Testis (tissue), 3 donors: Measurements from ENCODE around the gene ZNF892. TPM values are rescaled to one million over a fixed set of nuclear protein-coding genes. Genes with fewer than 3 reads are reported as not detected.
"Not testable (repeated sequence)": the region's sequence is repeated elsewhere in the genome, so short reads cannot be mapped to it uniquely, and the experiment has no call there.

Experiments
- DNase-seq: peaks from one replicate; pipeline ENCODE4 v3.0.0-alpha.2; 2019
- H3K27ac ChIP-seq, 2 donors: fragments of 200-600 bp; sonication (generic); one replicate each; pipeline ENCODE4 v1.5.1; 2019
- H3K27me3 ChIP-seq: fragments of 200-600 bp; sonication (generic); one replicate; pipeline ENCODE4 v1.5.1; 2019
- H3K36me3 ChIP-seq: fragments of 200-600 bp; sonication (generic); one replicate; pipeline ENCODE4 v1.5.1; 2017; ENCODE audit warnings: low read depth; ENCODE audit errors: missing control alignments
- H3K4me1 ChIP-seq: fragments of 200-600 bp; sonication (generic); one replicate; pipeline ENCODE4 v1.5.1; 2019
- H3K4me3 ChIP-seq, 2 donors: fragments of 200-600 bp; sonication (generic); one replicate each; pipeline ENCODE4 v1.5.1; 2017 to 2019
- H3K9me3 ChIP-seq: fragments of 200-600 bp; sonication (generic); one replicate; pipeline ENCODE4 v1.5.1; 2017
- POLR2A ChIP-seq: fragments of 450-650 bp; IDR thresholded peaks from one replicate; pipeline ENCODE4 v1.6.1; 2017; ENCODE audit warnings: antibody characterized with exemption, mild to moderate bottlenecking, moderate library complexity
- WGBS, 2 donors: methylation state at CpG; one replicate each; pipeline ENCODE4 v1.1.5; 2018; 5-methylcytosine and 5-hydroxymethylcytosine counted together
- intact Hi-C: fragments of 100-400 bp; cut with DNase I; formaldehyde crosslinking; loops from one replicate; pipeline ENCODE4 v1.15.1; 2023; ENCODE audit warnings: low total_unique reads
- polyA plus RNA-seq: library from polyadenylated mRNA; stranded (reverse); fragments of 350-450 nt; fragmentation: Illumina TruSeq; extraction: RNeasy Lipid Tissue Mini Kit (QIAGEN cat#74804); gene quantifications from one replicate; pipeline ENCODE4 v1.2.3, GENCODE V29; 2014; ENCODE audit warnings: low read depth, low replicate concordance; ENCODE audit not compliant: insufficient read depth
- total RNA-seq, 2 donors: library from RNA; depleted of rRNA; stranded (reverse); fragments of >200 nt; gene quantifications; one replicate each; pipeline ENCODE4 v1.2.3, GENCODE V29; 2016
- TF ChIP-seq, protein P1 (sequence below), 3 experiments: fragments of 450-650 bp in 2 of 3; fragments of 200-600 bp in 1 of 3; sonication (generic) in 1 of 3; IDR thresholded peaks; one replicate each; pipeline ENCODE4 v1.5.1; 2016 to 2019; ENCODE audit warnings: antibody characterized with exemption in 3 of 3, mild to moderate bottlenecking in 2 of 3, moderate library complexity in 1 of 3

ZNF892 gene
- total and polyA plus RNA-seq, 3 donors from 2014 or later = 7.1 to 12.3 (median 12.1) TPM

DNA sequence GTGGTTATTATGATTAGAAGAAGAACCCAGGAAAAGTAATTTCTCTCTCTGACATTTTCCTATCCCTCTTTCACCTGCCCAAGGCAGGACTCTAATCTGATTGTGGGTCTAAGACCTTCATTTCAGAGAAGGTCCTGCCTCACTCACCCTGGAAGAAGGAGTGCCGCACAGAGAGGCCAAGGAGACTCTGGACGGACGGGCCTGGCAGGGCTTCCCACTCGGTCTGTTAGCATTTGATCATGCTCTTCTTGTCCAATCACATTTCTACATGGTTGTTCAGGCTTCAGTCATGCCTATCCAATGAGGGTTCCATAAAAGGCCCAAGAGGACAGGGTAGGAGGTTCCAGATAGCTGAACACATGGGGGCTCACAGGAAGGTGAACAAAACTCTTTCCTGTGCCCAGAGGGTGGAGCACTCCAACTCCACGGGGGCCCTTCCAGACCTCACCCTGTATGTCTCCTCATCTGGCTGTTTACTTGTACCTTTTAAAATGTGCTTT, 27.0 kb downstream of the ZNF892 start:
- Histone ChIP-seq H3K9me3 (no peaks in the 10 kb centered on the region), H3K36me3 (no peaks in the 10 kb centered on the region), H3K4me1 (no peaks in the 10 kb centered on the region), H3K4me3 (no peak overlapping the region), H3K27me3 (no peaks in the 10 kb centered on the region), H3K27ac (no peak overlapping the region)
- intact Hi-C loops = no loop called here
- no peak for TF ChIP-seq POLR2A
- TF ChIP-seq, protein P1, sequence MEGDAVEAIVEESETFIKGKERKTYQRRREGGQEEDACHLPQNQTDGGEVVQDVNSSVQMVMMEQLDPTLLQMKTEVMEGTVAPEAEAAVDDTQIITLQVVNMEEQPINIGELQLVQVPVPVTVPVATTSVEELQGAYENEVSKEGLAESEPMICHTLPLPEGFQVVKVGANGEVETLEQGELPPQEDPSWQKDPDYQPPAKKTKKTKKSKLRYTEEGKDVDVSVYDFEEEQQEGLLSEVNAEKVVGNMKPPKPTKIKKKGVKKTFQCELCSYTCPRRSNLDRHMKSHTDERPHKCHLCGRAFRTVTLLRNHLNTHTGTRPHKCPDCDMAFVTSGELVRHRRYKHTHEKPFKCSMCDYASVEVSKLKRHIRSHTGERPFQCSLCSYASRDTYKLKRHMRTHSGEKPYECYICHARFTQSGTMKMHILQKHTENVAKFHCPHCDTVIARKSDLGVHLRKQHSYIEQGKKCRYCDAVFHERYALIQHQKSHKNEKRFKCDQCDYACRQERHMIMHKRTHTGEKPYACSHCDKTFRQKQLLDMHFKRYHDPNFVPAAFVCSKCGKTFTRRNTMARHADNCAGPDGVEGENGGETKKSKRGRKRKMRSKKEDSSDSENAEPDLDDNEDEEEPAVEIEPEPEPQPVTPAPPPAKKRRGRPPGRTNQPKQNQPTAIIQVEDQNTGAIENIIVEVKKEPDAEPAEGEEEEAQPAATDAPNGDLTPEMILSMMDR (IDR thresholded peaks at IDR 0.05) = no peak
- no peak for DNase-seq
- 85 to 88% methylated on average over 5 of the region's 5 CpGs for WGBS, 2 donors

DNA sequence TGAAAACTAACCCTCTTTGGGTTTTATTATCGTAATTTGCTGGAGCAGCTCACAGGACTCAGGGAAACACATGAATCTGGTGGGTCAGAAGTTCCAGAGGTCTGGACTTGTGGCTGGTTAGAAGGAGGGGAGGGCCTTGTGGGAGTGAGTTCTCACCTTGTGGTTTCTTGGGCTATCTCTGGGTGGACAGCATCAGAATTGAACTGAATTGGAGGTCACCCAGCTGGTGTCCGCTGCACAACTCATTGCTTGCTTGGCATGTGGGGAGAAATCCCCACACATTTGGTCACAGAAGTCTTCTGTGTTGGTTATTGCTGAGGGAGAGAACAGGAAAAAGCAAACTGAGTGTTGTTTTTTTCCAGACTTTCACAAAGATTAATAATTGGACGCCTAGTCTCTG, 27.5 kb downstream of the ZNF892 start:
- H3K27ac ChIP-seq = no peak overlapping the region
- H3K4me3 ChIP-seq = no peak overlapping the region
- no peaks in the 10 kb centered on the region for H3K4me1 ChIP-seq
- no peak for DNase-seq
- intact Hi-C loops = no loop called here
- H3K27me3 ChIP-seq = no peaks in the 10 kb centered on the region
- no peaks in the 10 kb centered on the region for H3K36me3 ChIP-seq
- TF ChIP-seq POLR2A = no peak
- TF ChIP-seq, protein P1 (IDR thresholded peaks at IDR 0.05) = no peak
- no peaks in the 10 kb centered on the region for H3K9me3 ChIP-seq
- 91 to 95% methylated on average over 3 of the region's 3 CpGs for WGBS, 2 donors

- Histone ChIP-seq H3K36me3 (no peaks in the 10 kb centered on the region), H3K27ac (no peak overlapping the region), H3K4me3 (no peak overlapping the region), H3K4me1 (no peaks in the 10 kb centered on the region), H3K27me3 (no peaks in the 10 kb centered on the region), H3K9me3 (no peaks in the 10 kb centered on the region)
- TF ChIP-seq, protein P1 (IDR thresholded peaks at IDR 0.05) = no peak
- no peak for TF ChIP-seq POLR2A
- no peak for DNase-seq
- intact Hi-C loops = no loop called here
Observed at GRCh38 chr2:95238131-95238530, 30.8 kb downstream of the ZNF892 start.

DNA sequence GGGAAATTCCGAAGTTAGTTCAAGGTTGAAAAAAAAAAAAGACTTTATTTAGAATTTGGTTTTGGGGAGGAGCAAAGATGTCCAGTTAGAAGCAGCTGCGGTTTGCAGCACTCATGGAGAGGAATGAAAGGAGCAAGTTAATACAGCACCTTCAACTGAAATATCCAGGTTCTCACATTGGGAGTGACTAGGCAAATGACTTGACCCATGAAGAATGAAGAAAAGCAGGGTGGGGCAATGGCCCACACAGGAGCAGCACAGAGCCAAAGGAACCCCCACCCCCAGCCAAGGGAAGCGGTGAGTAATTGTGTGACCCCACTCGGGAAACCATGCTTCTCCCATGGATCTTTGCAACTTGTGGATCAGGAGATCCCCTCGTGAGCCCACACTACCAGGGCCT, 32.8 kb downstream of the ZNF892 start:
- Histone ChIP-seq H3K36me3 (no peaks in the 10 kb centered on the region), H3K27me3 (no peaks in the 10 kb centered on the region), H3K27ac (no peak overlapping the region), H3K4me1 (no peaks in the 10 kb centered on the region), H3K9me3 (no peaks in the 10 kb centered on the region), H3K4me3 (no peak overlapping the region)
- WGBS, 2 donors = 92 to 95% methylated on average over 4 to 5 of the region's 5 CpGs
- no peak for DNase-seq
- intact Hi-C loops = no loop called here
- TF ChIP-seq, protein P1 (IDR thresholded peaks at IDR 0.05) = no peak

DNA sequence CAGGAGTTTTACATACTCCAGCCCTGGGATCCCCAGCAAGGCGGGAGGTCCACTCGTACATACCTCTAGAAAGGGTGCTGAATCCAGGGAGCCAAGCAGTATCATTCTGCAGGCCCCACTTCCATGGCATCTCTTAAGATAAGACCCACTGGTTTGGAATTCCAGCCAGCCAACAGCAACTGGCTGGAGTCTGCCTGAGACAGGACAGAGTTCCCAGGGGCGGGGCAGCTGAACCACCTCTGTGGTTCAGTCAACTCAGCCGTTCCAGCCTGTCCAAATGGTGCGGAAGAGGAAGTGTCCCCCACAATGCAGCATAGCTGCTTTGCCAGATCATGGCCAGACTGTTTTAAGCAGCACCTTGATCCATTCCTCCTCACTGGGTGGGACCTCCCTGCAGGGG, 33.2 kb downstream of the ZNF892 start:
- intact Hi-C loops = no loop called here
- H3K36me3 ChIP-seq = no peaks in the 10 kb centered on the region
- no peaks in the 10 kb centered on the region for H3K27me3 ChIP-seq
- H3K9me3 ChIP-seq = no peaks in the 10 kb centered on the region
- no peak overlapping the region for H3K27ac ChIP-seq
- DNase-seq = no peak
- H3K4me3 ChIP-seq = no peak overlapping the region
- TF ChIP-seq, protein P1 (IDR thresholded peaks at IDR 0.05) = no peak
- TF ChIP-seq POLR2A = no peak
- H3K4me1 ChIP-seq = no peaks in the 10 kb centered on the region
- 91 to 92% methylated on average over 3 to 5 of the region's 5 CpGs for WGBS, 2 donors

DNA sequence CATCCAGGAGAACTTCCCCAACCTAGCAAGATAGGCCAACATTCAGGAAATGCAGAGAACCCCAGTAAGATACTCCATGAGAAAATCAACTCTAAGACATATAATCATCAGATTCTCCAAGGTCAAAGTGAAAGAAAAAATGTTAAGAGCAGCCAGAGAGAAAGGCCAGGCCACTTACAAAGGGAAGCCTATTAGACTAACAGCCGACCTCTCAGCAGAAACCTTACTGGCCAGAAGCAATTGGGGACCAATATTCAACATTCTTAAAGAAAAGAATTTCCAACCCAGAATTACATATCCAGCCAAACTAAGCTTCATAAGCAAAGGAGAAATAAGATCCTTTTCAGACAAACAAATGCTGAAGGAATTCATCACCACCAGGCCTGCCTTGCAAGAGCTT, 34.8 kb downstream of the ZNF892 start:
- DNase-seq, H3K36me3 ChIP-seq, intact Hi-C loops, H3K9me3 ChIP-seq, H3K4me1 ChIP-seq, H3K4me3 ChIP-seq, H3K27me3 ChIP-seq, H3K27ac ChIP-seq: not testable (repeated sequence)
- 91 to 97% methylated on average over 1 of the region's 1 CpG for WGBS, 2 donors
